ENCODE measurements around the gene AP1G2. TPM values are rescaled to one million over a fixed set of nuclear protein-coding genes. Genes with fewer than 3 reads are reported as not detected.
A peak's percentile ranks its signal among the peaks of the same experiment; 100 is the strongest.

The AP1G2 gene
- total RNA-seq, 1 experiment from 2014 or later, result 83.3 TPM

DNA sequence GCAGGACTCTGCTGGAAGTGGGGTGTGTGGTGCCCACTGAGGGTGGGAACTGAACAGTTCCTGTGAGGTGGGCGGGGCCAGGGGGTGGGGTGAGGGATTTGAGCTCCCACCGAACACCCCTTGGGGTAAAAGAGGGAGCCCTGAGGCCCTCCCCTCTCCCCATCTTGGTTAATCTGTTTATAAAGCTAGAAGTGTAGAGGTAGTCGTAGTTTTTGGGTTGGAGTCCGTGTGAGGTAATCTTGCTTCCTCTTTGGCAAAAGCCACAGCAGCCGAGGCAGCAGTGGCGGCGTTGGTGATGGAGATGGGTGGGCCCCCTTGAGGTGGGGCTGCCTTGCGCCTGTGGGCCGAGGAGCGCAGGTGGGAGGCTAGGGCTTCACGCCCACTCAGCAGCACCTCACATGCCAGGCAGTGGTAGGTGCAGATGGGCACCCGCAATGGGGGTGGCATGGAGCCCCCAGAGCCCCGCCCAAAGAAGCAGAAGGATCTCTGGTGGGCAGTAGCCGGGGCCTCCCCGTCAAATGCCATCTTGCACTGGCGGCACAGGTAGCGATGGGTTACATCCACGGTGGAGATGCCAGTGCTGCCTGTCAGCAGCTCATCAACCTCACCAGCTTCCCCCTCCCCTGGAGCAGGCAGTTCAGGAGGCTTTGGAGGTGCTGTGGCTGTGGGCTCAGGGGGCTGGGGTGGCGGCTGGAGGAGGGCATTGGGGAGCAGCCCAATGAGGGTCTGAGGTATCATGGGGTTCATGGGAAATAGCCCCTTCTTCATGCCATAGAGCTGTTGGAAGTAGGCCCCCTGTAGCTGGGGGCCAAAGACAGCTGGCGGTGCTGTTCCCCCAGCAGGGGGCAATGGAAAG is 45.6 kb downstream of the AP1G2 start:
- H3K36me3 ChIP-seq (replicated peaks; ENCODE audit: control insufficient read depth, insufficient read depth, low read length), result peaks cover 12% of the 10 kb centered on the region
- H3K27me3 ChIP-seq (ENCODE audit: control insufficient read depth, insufficient read depth, low read length), result no peaks in the 10 kb centered on the region
- DNase-seq, result no peak
- H3K4me3 ChIP-seq (ENCODE audit: insufficient read depth, low read depth, low read length), result no peak overlapping the region

DNA sequence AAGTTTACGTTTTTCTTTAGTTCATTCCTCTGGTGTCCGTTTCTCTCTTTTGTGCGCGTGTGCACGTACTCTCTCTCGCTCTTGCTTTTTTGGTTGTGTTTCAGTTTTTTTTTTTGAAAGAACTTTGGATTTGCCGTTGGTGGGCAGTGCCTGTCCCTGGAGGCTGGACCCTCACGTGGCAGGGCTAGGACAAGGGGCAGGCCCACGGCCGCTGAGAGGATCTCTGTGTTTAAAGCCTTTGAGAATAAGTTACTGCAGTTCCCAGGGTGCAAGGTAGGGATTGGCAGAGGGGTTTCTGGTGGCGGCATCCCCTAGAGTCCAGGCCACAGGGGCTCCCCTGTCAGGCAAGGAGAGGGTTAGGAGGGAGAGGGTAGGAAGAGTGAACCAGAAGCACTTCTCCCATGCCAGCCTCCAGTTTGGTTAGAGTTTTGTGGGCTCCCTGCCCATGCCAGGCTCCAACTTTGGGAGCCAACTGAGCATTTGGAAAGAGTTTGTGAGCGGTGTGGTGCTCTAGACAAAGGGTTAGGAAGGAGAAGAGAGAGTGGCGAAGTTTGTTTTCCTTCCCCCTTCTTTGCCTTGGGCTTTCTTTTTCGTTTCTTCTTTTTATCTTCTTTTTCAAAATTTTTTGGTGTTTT is 46.6 kb downstream of the AP1G2 start:
- H3K27me3 ChIP-seq (ENCODE audit: control insufficient read depth, insufficient read depth, low read length), result no peaks in the 10 kb centered on the region
- peak; percentile 69 for DNase-seq
- H3K36me3 ChIP-seq (replicated peaks; ENCODE audit: control insufficient read depth, insufficient read depth, low read length), result peaks cover 4% of the 10 kb centered on the region
- no peak overlapping the region for H3K4me3 ChIP-seq (ENCODE audit: insufficient read depth, low read depth, low read length)

DNA sequence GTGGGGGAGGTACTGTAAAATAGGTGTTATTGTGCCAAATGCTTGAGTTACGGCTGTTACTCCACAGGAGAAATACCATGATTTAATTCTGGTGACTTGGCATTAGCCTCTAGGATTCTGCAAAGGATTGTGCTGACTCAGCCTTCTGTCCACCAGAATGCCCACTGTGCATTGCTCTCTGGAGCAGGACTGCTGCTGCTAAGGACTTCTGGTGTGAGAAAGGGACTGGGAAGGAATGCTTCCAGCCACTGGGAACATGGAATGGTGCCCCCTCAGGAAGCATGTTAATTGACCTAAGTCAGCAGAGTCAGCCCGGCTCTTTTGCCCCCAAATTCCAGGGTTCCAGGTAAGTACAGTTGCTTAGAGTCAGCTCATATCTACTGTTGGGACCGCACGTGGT is 48.9 kb downstream of the AP1G2 start:
- no peaks in the 10 kb centered on the region; the same call in 1 of the 2 replicates for H3K27me3 ChIP-seq (ENCODE audit: control insufficient read depth, insufficient read depth, low read length)
- no peaks in the 10 kb centered on the region; the same call in 1 of the 2 replicates for H3K36me3 ChIP-seq (replicated peaks; ENCODE audit: control insufficient read depth, insufficient read depth, low read length)
- DNase-seq, result peak; percentile 68
- H3K4me3 ChIP-seq (ENCODE audit: insufficient read depth, low read depth, low read length), result no peak overlapping the region

DNA sequence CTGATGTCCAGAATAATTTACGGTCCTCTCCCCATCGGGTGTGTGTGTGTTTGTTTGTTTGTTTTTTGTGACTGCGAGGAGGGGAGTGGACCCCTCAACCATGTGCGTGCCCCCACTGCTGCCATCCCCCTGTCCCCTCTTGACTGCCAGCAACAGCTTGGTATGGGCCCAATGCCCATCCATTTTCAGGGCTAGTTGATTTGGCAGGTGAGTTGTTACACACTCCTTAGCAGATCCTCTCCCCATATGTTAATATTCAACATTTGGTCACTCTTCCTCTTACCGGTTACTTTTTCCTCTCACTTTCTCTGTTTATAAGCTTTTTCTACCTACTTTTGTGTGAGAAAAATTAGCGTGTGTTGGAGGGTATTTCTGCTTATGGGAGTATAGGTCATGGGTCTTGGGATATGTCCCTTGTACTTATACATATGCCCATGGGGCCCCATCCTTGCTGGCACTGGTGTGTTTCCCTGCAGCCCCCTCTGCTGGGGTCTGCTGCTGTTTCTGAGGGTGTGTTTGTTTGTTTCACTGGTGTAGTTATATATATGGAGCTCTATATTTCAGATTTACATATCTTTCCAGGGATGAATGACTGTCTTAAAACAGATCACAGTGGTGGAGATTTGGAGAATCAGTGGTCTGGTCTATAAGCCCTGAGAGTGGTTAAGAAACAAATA is 49.8 kb downstream of the AP1G2 start:
- Histone ChIP-seq H3K4me3 (ENCODE audit: insufficient read depth, low read depth, low read length) (no peak overlapping the region), H3K27me3 (ENCODE audit: control insufficient read depth, insufficient read depth, low read length) (no peaks in the 10 kb centered on the region; the same call in 1 of the 2 replicates), H3K36me3 (replicated peaks; ENCODE audit: control insufficient read depth, insufficient read depth, low read length) (no peaks in the 10 kb centered on the region)
- DNase-seq, result no peak

DNA sequence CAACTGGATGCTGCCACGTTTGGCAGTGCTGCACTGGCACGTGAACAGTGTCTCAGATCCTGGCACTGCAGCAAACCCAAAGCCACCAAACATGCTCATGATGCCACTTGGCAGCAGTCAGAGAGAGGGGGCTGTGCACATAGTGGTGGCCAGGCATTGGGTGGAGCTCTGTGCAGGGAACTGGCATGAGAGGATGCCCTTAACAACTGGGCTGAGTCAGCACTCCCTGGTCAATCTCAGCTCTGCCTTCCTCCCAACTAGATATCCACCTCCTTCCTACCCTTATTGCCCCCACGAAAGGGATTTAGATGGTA is 53.0 kb downstream of the AP1G2 start:
- DNase-seq, result no peak
- Histone ChIP-seq H3K27me3 (ENCODE audit: control insufficient read depth, insufficient read depth, low read length) (no peaks in the 10 kb centered on the region; the same call in 1 of the 2 replicates), H3K36me3 (replicated peaks; ENCODE audit: control insufficient read depth, insufficient read depth, low read length) (no peaks in the 10 kb centered on the region), H3K4me3 (ENCODE audit: insufficient read depth, low read depth, low read length) (no peak overlapping the region)

DNA sequence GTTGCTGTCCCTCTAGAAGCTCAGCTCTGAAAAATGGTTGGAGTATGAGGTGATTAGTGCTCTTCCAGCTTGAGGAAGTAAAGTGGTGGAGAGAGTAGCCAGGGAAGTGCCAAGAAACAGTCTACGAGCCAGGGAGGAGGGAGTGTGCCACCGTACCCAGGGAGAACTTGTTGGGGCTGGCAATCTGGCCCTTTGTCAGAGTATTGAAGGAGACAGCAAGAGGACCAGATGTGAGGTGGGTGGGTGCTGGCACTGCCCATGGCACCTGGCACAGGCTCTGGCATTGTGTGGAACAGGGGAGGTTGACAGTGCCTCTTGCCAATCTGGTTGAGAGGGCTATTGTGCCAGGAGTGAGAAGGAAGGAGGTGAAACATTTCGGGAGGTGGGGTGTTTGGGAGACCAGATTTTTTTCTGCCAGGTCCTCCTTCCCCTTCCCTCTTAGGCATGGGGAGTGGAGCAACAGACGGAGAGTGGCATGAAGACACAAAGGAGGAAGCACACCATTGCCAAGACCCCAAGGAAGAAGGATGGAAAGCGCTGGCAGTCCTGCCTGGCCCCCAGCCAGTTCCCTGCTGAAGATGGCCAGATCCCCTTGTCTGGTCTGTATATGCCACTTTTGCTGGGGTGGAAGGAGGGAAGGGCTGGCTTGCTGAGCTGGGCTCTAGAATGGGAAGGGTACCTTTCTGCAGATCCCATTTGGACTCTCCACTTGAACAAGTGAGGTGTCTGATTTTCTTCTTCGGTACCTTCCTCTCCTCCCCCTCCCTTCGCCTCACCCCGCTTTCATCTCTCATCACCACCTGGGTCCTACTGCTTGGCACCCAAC is 53.6 kb downstream of the AP1G2 start:
- Histone ChIP-seq H3K4me3 (ENCODE audit: insufficient read depth, low read depth, low read length) (no peak overlapping the region), H3K27me3 (ENCODE audit: control insufficient read depth, insufficient read depth, low read length) (no peaks in the 10 kb centered on the region; the same call in 1 of the 2 replicates), H3K36me3 (replicated peaks; ENCODE audit: control insufficient read depth, insufficient read depth, low read length) (no peaks in the 10 kb centered on the region)
- peak; percentile 10 for DNase-seq

DNA sequence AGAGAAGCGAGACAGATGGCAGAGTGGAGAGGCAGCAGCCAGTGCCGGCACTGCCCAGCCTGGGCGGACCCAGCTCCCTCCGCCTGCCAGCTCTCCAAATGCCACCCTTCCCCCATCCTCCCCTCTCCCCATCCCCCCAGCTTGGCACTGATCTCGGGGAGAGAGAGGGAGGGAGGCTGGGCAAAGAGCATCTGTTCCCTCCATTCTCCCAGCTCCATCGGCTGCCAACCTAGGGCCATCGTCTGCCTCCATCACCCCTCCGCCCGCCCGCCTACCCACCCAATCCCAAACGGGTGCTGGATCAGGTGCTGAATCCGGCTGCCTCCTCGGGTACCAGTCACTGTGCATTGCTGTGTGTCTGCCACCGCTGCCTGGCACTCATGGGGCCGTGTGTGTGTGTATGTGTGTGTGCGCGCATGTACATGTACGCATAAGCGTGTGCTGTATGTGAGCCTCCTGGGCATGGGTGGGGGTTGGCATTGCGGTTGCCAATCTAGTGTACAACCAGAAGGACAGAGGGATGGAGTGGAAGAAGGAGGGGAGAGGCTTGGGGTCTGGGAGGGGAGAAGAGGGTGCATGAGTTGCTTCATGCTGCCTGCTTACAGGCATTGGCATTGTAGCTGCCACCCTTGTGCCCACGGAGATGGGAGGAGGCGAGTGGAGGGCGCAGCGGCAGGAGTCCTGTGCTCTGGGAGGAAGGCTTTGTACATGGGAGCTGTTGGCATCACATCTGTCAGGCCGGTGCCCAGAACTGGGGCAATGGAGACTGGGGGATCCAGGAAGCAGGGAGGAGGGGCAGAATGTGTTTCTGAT is 54.4 kb downstream of the AP1G2 start:
- Histone ChIP-seq H3K4me3 (ENCODE audit: insufficient read depth, low read depth, low read length) (no peak overlapping the region), H3K36me3 (replicated peaks; ENCODE audit: control insufficient read depth, insufficient read depth, low read length) (no peaks in the 10 kb centered on the region), H3K27me3 (ENCODE audit: control insufficient read depth, insufficient read depth, low read length) (no peaks in the 10 kb centered on the region; the same call in 1 of the 2 replicates)
- DNase-seq, result peak; percentile 14

DNA sequence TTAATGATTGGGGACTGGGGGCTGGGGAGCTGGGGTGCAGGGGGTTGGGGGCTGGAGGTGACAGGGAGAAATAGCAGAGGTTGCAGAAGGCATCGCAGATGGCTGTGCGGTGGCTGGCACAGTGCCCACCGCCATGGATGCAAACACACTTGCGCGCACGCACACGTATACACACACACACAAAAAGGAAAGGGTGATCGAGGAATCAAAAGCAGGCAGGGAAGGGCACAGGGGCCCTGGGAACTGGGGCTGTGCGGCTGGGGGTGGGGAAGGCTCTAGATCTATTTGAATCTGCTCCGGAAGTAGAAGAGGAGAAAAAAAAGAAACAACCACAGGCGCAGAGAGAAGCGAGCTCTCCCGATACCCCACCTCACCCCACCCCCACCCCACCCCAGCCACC is 55.4 kb downstream of the AP1G2 start:
- no peak for DNase-seq
- no peak overlapping the region for H3K4me3 ChIP-seq (ENCODE audit: insufficient read depth, low read depth, low read length)
- no peaks in the 10 kb centered on the region; the same call in 1 of the 2 replicates for H3K27me3 ChIP-seq (ENCODE audit: control insufficient read depth, insufficient read depth, low read length)
- H3K36me3 ChIP-seq (replicated peaks; ENCODE audit: control insufficient read depth, insufficient read depth, low read length), result no peaks in the 10 kb centered on the region

Other genes starting within 250 kb of the AP1G2 start
- 143 and 174 TPM in 2 replicates for gene PABPN1, start 246.3 kb downstream of the AP1G2 start, total RNA-seq (2014; rRNA removed; shearing (Covaris generic))
- gene SLC22A17, start 214.9 kb downstream of the AP1G2 start, total RNA-seq (2014; rRNA removed; shearing (Covaris generic)), result 32.9 and 37.2 TPM in 2 replicates
- gene EFS, start 202.6 kb downstream of the AP1G2 start, total RNA-seq (2014; rRNA removed; shearing (Covaris generic)), result 23.1 and 24.0 TPM in 2 replicates
- gene IL25, start 195.0 kb downstream of the AP1G2 start, total RNA-seq (2014; rRNA removed; shearing (Covaris generic)), result 0.31 TPM in 1 of 2 replicates, not detected in the other
- gene CMTM5, start 190.7 kb downstream of the AP1G2 start, total RNA-seq (2014; rRNA removed; shearing (Covaris generic)), result 0.14 TPM in 1 of 2 replicates, not detected in the other
- gene MYH6, start 159.5 kb downstream of the AP1G2 start, total RNA-seq (2014; rRNA removed; shearing (Covaris generic)), result 0.03 TPM in 1 of 2 replicates, not detected in the other
- gene MYH7, start 132.1 kb downstream of the AP1G2 start, total RNA-seq (2014; rRNA removed; shearing (Covaris generic)), result not detected in 2 replicates
- 58.1 and 62.8 TPM in 2 replicates for gene NGDN, start 98.1 kb downstream of the AP1G2 start, total RNA-seq (2014; rRNA removed; shearing (Covaris generic))
- 2.2 and 3.4 TPM in 2 replicates for gene ZFHX2, start 16.0 kb downstream of the AP1G2 start, total RNA-seq (2014; rRNA removed; shearing (Covaris generic))
- gene THTPA, start 11.5 kb downstream of the AP1G2 start, total RNA-seq (2014; rRNA removed; shearing (Covaris generic)), result 12.1 and 14.0 TPM in 2 replicates
- gene JPH4, start 11.0 kb upstream of the AP1G2 start, total RNA-seq (2014; rRNA removed; shearing (Covaris generic)), result 1.4 and 2.0 TPM in 2 replicates
- gene DHRS2, start 68.6 kb upstream of the AP1G2 start, total RNA-seq (2014; rRNA removed; shearing (Covaris generic)), result 0.74 and 1.1 TPM in 2 replicates

Data from H7 (cell line).